GM23338 (cell line): ENCODE results near the gene EFCAB8. TPM values are rescaled to one million over a fixed set of nuclear protein-coding genes. Genes with fewer than 3 reads are reported as not detected.

Experiments
- ATAC-seq: fragments of 200-7000 bp; cut with Tn5 transposase; 3 replicates; pipeline ENCODE4 v1.9.1; 2020
- DNase-seq: peaks from one replicate; pipeline ENCODE4 v3.0.0-alpha.2; 2015; ENCODE audit warnings: low spot score
- H2AFZ ChIP-seq: fragments of 200-600 bp; sonication (generic); 2 replicates; pipeline ENCODE4 v1.8.0; 2016; ENCODE audit warnings: antibody characterized with exemption, mild to moderate bottlenecking, moderate library complexity
- H3F3A ChIP-seq: fragments of 200-600 bp; sonication (generic); replicated peaks from 2 replicates; pipeline ENCODE4 v1.8.0; 2017; ENCODE audit warnings: antibody characterized with exemption, mixed run types, low read depth
- H3K27ac ChIP-seq: fragments of 200-600 bp; sonication (generic); 2 replicates; pipeline ENCODE4 v1.6.1; 2016; ENCODE audit warnings: low read depth
- H3K27me3 ChIP-seq: fragments of 200-600 bp; sonication (generic); 2 replicates; pipeline ENCODE4 v1.8.0; 2016; ENCODE audit warnings: mild to moderate bottlenecking, mixed run types, moderate library complexity; ENCODE audit not compliant: insufficient read depth
- H3K36me3 ChIP-seq: fragments of 200-600 bp; sonication (generic); 2 replicates; pipeline ENCODE4 v1.8.0; 2016; ENCODE audit warnings: mild to moderate bottlenecking; ENCODE audit not compliant: insufficient read depth
- H3K4me1 ChIP-seq: fragments of 200-600 bp; sonication (generic); 2 replicates; pipeline ENCODE4 v1.8.0; 2016; ENCODE audit warnings: mild to moderate bottlenecking, moderate library complexity; ENCODE audit not compliant: insufficient read depth
- H3K4me2 ChIP-seq: fragments of 200-600 bp; sonication (generic); 2 replicates; pipeline ENCODE4 v1.7.1; 2017; ENCODE audit warnings: mixed run types
- H3K4me3 ChIP-seq: fragments of 200-600 bp; sonication (generic); 2 replicates; pipeline ENCODE4 v1.6.1; 2016; ENCODE audit warnings: mixed run types
- H3K79me2 ChIP-seq: fragments of 200-600 bp; sonication (generic); replicated peaks from 2 replicates; pipeline ENCODE4 v1.8.0; 2017; ENCODE audit warnings: mild to moderate bottlenecking; ENCODE audit not compliant: insufficient read depth
- H3K9me2 ChIP-seq: fragments of 200-600 bp; sonication (generic); 2 replicates; pipeline ENCODE4 v1.8.0; 2017; ENCODE audit not compliant: insufficient read depth
- H4K20me1 ChIP-seq: fragments of 200-600 bp; sonication (generic); replicated peaks from 2 replicates; pipeline ENCODE4 v1.8.0; 2017; ENCODE audit warnings: mild to moderate bottlenecking; ENCODE audit not compliant: insufficient read depth
- H3K27ac Mint-ChIP-seq: 2 replicates; pipeline ENCODE4 v1.8.0; 2020; ENCODE audit warnings: inconsistent platforms, mild to moderate bottlenecking, moderate library complexity, mixed read lengths
- H3K27me3 Mint-ChIP-seq: 3 replicates; pipeline ENCODE4 v1.8.0; 2022; ENCODE audit warnings: low read depth, mild to moderate bottlenecking, moderate library complexity, mixed read lengths, inconsistent platforms; ENCODE audit not compliant: insufficient read depth, poor library complexity
- H3K36me3 Mint-ChIP-seq: 3 replicates; pipeline ENCODE4 v1.8.0; 2021; ENCODE audit warnings: low read depth, mild to moderate bottlenecking, inconsistent platforms, moderate library complexity, mixed read lengths
- H3K4me1 Mint-ChIP-seq: 3 replicates; pipeline ENCODE4 v1.8.0; 2020; ENCODE audit warnings: mild to moderate bottlenecking, inconsistent platforms, mixed read lengths
- H3K4me3 Mint-ChIP-seq: 3 replicates; pipeline ENCODE4 v1.8.0; 2021; ENCODE audit warnings: moderate library complexity, mild to moderate bottlenecking, inconsistent platforms, mixed read lengths
- H3K9me3 Mint-ChIP-seq: 3 replicates; pipeline ENCODE4 v1.8.0; 2020; ENCODE audit warnings: moderate library complexity, mild to moderate bottlenecking, inconsistent platforms, mixed read lengths
- CREB1 ChIP-seq: fragments of 250-450 bp; sonication (Bioruptor Pico); IDR thresholded peaks from 2 replicates; pipeline ENCODE4 v1.5.0; 2020; ENCODE audit warnings: low read depth, mild to moderate bottlenecking, moderate library complexity
- EZH2 ChIP-seq: fragments of 200-600 bp; sonication (generic); IDR thresholded peaks from one replicate; pipeline ENCODE4 v1.8.0; 2017; ENCODE audit warnings: antibody characterized with exemption, mild to moderate bottlenecking, low read depth; ENCODE audit not compliant: unreplicated experiment
- EZH2phosphoT487 ChIP-seq: fragments of 200-600 bp; sonication (generic); IDR thresholded peaks from one replicate; pipeline ENCODE4 v1.8.1; 2018; ENCODE audit warnings: antibody characterized with exemption; ENCODE audit not compliant: unreplicated experiment
- JUNB ChIP-seq: IDR thresholded peaks from one replicate; pipeline ENCODE4 v1.6.1; 2016; ENCODE audit warnings: antibody characterized with exemption; ENCODE audit not compliant: unreplicated experiment
- NANOG ChIP-seq: IDR thresholded peaks from 2 replicates; pipeline ENCODE4 v1.6.1; 2016; ENCODE audit warnings: antibody characterized with exemption, borderline replicate concordance
- POLR2AphosphoS5 ChIP-seq: IDR thresholded peaks from 2 replicates; pipeline ENCODE4 v1.6.1; 2016; ENCODE audit warnings: antibody characterized with exemption, low read depth
- STAT1 ChIP-seq: IDR thresholded peaks from one replicate; pipeline ENCODE4 v1.6.1; 2016; ENCODE audit warnings: antibody characterized with exemption; ENCODE audit not compliant: unreplicated experiment
- ZNF114 ChIP-seq: fragments of 250-450 bp; sonication (Bioruptor Pico); IDR thresholded peaks from 2 replicates; pipeline ENCODE4 v1.5.0; 2020; ENCODE audit warnings: mild to moderate bottlenecking, moderate library complexity
- ZNF331 ChIP-seq: fragments of 250-450 bp; sonication (Bioruptor Pico); IDR thresholded peaks from 2 replicates; pipeline ENCODE4 v1.5.0; 2020; ENCODE audit warnings: low read depth, mild to moderate bottlenecking, moderate library complexity
- polyA plus RNA-seq: library from polyadenylated mRNA; unstranded; fragments of >200 nt; fragmentation: Nextera tagmentation; extraction: Ambion mirVana; gene quantifications from 2 replicates; pipeline ENCODE4 v1.2.1, GENCODE V29; 2016
- total RNA-seq: library from RNA; depleted of rRNA; stranded (reverse); fragments of >200 nt; shearing (Covaris generic); gene quantifications from 2 replicates; pipeline ENCODE4 v1.2.3, GENCODE V29; 2014
- TF ChIP-seq, protein P1 (sequence below): IDR thresholded peaks from 2 replicates; pipeline ENCODE4 v1.6.1; 2016; ENCODE audit warnings: antibody characterized with exemption
- TF ChIP-seq, protein P2 (sequence below): IDR thresholded peaks from one replicate; pipeline ENCODE4 v1.6.1; 2018; ENCODE audit warnings: antibody characterized with exemption; ENCODE audit not compliant: unreplicated experiment

EFCAB8 gene
- total and polyA plus RNA-seq, 2 experiments from 2014 or later: 0.35 TPM; not detected in 1

DNA sequence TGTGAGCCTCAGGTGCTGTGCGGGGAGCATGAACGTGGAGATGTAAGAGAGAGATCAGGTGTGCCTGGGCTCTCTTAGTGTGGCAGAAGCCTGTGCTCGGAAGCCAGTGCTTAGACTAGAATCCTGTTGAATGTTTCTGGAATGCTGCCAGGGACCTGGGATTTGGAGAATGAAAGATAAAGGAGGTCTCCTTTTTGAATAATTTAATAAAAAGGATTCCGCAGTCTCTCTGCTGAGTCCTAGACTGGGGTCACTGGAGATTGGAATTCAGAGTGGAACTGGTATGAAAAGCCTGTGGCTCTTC, 18.8 kb upstream of the EFCAB8 start (continued):
- no peak for TF ChIP-seq CREB1 (CRISPR knock-in tag)
- no peak for TF ChIP-seq EZH2
- TF ChIP-seq ZNF114: no peak
- no peak for TF ChIP-seq NANOG
- no peak for TF ChIP-seq STAT1
- TF ChIP-seq ZNF331 (CRISPR knock-in tag): no peak
- TF ChIP-seq, protein P1, sequence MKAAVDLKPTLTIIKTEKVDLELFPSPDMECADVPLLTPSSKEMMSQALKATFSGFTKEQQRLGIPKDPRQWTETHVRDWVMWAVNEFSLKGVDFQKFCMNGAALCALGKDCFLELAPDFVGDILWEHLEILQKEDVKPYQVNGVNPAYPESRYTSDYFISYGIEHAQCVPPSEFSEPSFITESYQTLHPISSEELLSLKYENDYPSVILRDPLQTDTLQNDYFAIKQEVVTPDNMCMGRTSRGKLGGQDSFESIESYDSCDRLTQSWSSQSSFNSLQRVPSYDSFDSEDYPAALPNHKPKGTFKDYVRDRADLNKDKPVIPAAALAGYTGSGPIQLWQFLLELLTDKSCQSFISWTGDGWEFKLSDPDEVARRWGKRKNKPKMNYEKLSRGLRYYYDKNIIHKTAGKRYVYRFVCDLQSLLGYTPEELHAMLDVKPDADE: no peak
- TF ChIP-seq EZH2phosphoT487: no peak

DNA sequence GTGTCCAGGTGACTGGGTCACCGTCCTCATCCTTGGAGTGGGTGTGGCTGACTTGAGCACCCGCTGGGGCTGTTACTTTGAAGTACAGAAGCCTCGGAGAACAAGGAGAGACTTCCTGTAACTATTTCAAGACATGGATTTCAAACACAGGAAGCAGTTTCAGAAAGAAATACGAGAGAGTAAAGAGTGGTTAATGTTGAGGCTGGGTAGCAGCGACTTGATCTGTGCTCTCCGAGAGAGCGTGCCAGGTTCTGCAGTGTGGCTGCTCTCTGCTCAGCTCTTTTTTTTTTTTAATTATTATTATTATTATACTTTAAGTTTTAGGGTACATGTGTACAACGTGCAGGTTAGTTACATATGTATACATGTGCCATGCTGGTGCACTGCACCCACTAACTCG, 17.5 kb upstream of the EFCAB8 start:
- peaks cover 35% of the 10 kb centered on the region for H3K36me3 ChIP-seq
- H3K36me3 Mint-ChIP-seq: peaks cover 75% of the 10 kb centered on the region
- no peak overlapping the region for H3K4me2 ChIP-seq
- DNase-seq: no peak
- peaks cover 88% of the 10 kb centered on the region for H3K79me2 ChIP-seq
- H3K27me3 ChIP-seq: no peaks in the 10 kb centered on the region
- H2AFZ ChIP-seq: no peak overlapping the region
- TF ChIP-seq JUNB: no peak
- TF ChIP-seq, protein P1: no peak
- peaks cover 20% of the 10 kb centered on the region for H3F3A ChIP-seq
- no peaks in the 10 kb centered on the region for H3K4me1 ChIP-seq
- H3K4me3 Mint-ChIP-seq: no peak overlapping the region
- no peaks in the 10 kb centered on the region for H3K9me3 Mint-ChIP-seq
- no peak for ATAC-seq
- peaks cover 38% of the 10 kb centered on the region for H4K20me1 ChIP-seq
- no peak overlapping the region for H3K4me3 ChIP-seq
- H3K27me3 Mint-ChIP-seq: peaks cover 6% of the 10 kb centered on the region
- H3K9me2 ChIP-seq: no peaks in the 10 kb centered on the region
- no peak overlapping the region for H3K27ac Mint-ChIP-seq
- peaks cover 3% of the 10 kb centered on the region; the same call in 2 of the 3 replicates for H3K4me1 Mint-ChIP-seq
- H3K27ac ChIP-seq: no peak overlapping the region

DNA sequence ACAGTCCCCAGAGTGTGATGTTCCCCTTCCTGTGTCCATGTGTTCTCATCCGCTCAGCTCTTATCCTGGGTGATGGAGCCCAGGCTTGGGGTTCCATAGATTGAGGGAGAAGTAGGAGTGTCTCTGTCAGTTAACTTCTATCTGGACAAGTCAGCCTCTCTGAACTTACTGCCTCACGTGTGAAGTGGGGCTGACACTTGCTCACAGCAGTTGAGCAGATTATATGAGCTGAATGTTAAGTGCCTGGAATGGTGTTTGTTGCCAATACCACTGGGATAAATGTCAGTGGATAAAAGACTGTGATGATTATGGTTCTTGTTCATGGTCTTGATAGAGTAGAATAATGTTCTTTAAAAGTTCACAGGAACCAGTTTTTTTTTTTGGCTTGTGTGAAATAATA, 17.1 kb upstream of the EFCAB8 start:
- no peak overlapping the region for H3K27ac ChIP-seq
- H3K9me2 ChIP-seq: no peaks in the 10 kb centered on the region
- no peak overlapping the region for H3K4me3 Mint-ChIP-seq
- DNase-seq (no peak), ATAC-seq (no peak)
- TF ChIP-seq ZNF331 (CRISPR knock-in tag) (no peak), JUNB (no peak), POLR2AphosphoS5 (no peak)
- TF ChIP-seq, protein P2, sequence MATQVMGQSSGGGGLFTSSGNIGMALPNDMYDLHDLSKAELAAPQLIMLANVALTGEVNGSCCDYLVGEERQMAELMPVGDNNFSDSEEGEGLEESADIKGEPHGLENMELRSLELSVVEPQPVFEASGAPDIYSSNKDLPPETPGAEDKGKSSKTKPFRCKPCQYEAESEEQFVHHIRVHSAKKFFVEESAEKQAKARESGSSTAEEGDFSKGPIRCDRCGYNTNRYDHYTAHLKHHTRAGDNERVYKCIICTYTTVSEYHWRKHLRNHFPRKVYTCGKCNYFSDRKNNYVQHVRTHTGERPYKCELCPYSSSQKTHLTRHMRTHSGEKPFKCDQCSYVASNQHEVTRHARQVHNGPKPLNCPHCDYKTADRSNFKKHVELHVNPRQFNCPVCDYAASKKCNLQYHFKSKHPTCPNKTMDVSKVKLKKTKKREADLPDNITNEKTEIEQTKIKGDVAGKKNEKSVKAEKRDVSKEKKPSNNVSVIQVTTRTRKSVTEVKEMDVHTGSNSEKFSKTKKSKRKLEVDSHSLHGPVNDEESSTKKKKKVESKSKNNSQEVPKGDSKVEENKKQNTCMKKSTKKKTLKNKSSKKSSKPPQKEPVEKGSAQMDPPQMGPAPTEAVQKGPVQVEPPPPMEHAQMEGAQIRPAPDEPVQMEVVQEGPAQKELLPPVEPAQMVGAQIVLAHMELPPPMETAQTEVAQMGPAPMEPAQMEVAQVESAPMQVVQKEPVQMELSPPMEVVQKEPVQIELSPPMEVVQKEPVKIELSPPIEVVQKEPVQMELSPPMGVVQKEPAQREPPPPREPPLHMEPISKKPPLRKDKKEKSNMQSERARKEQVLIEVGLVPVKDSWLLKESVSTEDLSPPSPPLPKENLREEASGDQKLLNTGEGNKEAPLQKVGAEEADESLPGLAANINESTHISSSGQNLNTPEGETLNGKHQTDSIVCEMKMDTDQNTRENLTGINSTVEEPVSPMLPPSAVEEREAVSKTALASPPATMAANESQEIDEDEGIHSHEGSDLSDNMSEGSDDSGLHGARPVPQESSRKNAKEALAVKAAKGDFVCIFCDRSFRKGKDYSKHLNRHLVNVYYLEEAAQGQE: no peak
- H3F3A ChIP-seq: peaks cover 18% of the 10 kb centered on the region
- H3K4me2 ChIP-seq: no peak overlapping the region
- no peak overlapping the region for H3K4me3 ChIP-seq
- peaks cover 6% of the 10 kb centered on the region for H3K27me3 Mint-ChIP-seq
- no peak overlapping the region for H2AFZ ChIP-seq
- H3K36me3 Mint-ChIP-seq: peaks cover 74% of the 10 kb centered on the region
- H3K36me3 ChIP-seq: peaks cover 37% of the 10 kb centered on the region
- no peaks in the 10 kb centered on the region for H3K27me3 ChIP-seq
- peaks cover 38% of the 10 kb centered on the region for H4K20me1 ChIP-seq
- no peak overlapping the region for H3K27ac Mint-ChIP-seq
- peaks cover 87% of the 10 kb centered on the region for H3K79me2 ChIP-seq
- no peaks in the 10 kb centered on the region for H3K9me3 Mint-ChIP-seq
- H3K4me1 Mint-ChIP-seq: peaks cover 3% of the 10 kb centered on the region; the same call in 2 of the 3 replicates
- H3K4me1 ChIP-seq: no peaks in the 10 kb centered on the region
